HepG2 (cell line): ENCODE results near the gene ASH1L. TPM values are rescaled to one million over a fixed set of nuclear protein-coding genes. Genes with fewer than 3 reads are reported as not detected.

Experiments used
- ARID3A ChIP-seq: IDR thresholded peaks from 2 replicates; pipeline ENCODE4 v1.6.1; 2012; ENCODE audit warnings: low read depth, low read length, improper control_type of control experiment
- CCDC6 ChIP-seq: sonication (generic); formaldehyde crosslinking; IDR thresholded peaks from 2 replicates; pipeline ENCODE4 v1.8.1; 2022; ENCODE audit warnings: mild to moderate bottlenecking, missing genetic modification reagents, moderate library complexity
- FOXA3 ChIP-seq: IDR thresholded peaks from 2 replicates; pipeline ENCODE4 v1.6.1; 2016; ENCODE audit warnings: missing genetic modification reagents, missing compliant biosample characterization
- IKZF1 ChIP-seq: fragments of 450-650 bp; IDR thresholded peaks from 2 replicates; pipeline ENCODE4 v1.7.1; 2016
- MTERF4 ChIP-seq: sonication (generic); formaldehyde crosslinking; IDR thresholded peaks from 2 replicates; pipeline ENCODE4 v1.8.0; 2023; ENCODE audit warnings: mild to moderate bottlenecking, missing genetic modification reagents
- NR3C1 ChIP-seq: sonication (generic); formaldehyde crosslinking; IDR thresholded peaks from 2 replicates; pipeline ENCODE4 v1.4.0; 2020; ENCODE audit warnings: missing genetic modification reagents
- RAD51 ChIP-seq: fragments of 450-650 bp; IDR thresholded peaks from 2 replicates; pipeline ENCODE4 v1.6.1; 2016; ENCODE audit warnings: borderline replicate concordance
- SRF ChIP-seq: IDR thresholded peaks from 2 replicates; pipeline ENCODE4 v1.6.1; 2011; ENCODE audit warnings: mild to moderate bottlenecking, low read depth, low read length, moderate library complexity
- SYNCRIP ChIP-seq: fragments of 200-400 bp; formaldehyde crosslinking; IDR thresholded peaks from 2 replicates; pipeline ENCODE4 v1.6.1; 2018; ENCODE audit warnings: mild to moderate bottlenecking, low read depth, low read length; ENCODE audit not compliant: insufficient read depth
- ZNF224 ChIP-seq: sonication (generic); formaldehyde crosslinking; IDR thresholded peaks from 2 replicates; pipeline ENCODE4 v1.5.0; 2020; ENCODE audit warnings: mild to moderate bottlenecking, missing genetic modification reagents
- ZNF598 ChIP-seq: sonication (generic); formaldehyde crosslinking; IDR thresholded peaks from 2 replicates; pipeline ENCODE4 v1.5.1; 2020; ENCODE audit warnings: mild to moderate bottlenecking, missing genetic modification reagents, borderline replicate concordance
- polyA plus RNA-seq, 8 experiments: library from polyadenylated mRNA; depleted of rRNA in 3 of 8; stranded (reverse) in 7 of 8; unstranded in 1 of 8; fragments of >200 nt; fragmentation: Illumina TruSeq in 4 of 8; extraction: Trizol in 4 of 8; gene quantifications; 2 replicates each; pipeline versions ENCODE4 v1.2.1 to v1.2.3, GENCODE V29; 2011 to 2016; ENCODE audit warnings: low read depth in 4 of 8, missing spikeins in 1 of 8, mixed read lengths in 1 of 8; ENCODE audit not compliant: insufficient read depth in 1 of 8
- total RNA-seq, 5 experiments: library from RNA; depleted of rRNA; stranded (reverse); fragments of >200 nt; fragmentation: Illumina TruSeq; extraction: Trizol; gene quantifications; 2 replicates each; pipeline ENCODE4 v1.2.3, GENCODE V29; 2016; ENCODE audit warnings: low read depth in 1 of 5
- TF ChIP-seq, protein P1 (sequence below): sonication (generic); formaldehyde crosslinking; IDR thresholded peaks from 2 replicates; pipeline ENCODE4 v1.8.0; 2022; ENCODE audit warnings: mild to moderate bottlenecking, missing genetic modification reagents, moderate library complexity
- TF ChIP-seq, protein P2 (sequence below): sonication (generic); formaldehyde crosslinking; IDR thresholded peaks from 2 replicates; pipeline ENCODE4 v1.5.0; 2020; ENCODE audit warnings: mild to moderate bottlenecking, missing genetic modification reagents
- TF ChIP-seq, protein P3 (sequence below): sonication (generic); formaldehyde crosslinking; IDR thresholded peaks from 2 replicates; pipeline ENCODE4 v1.5.0; 2020; ENCODE audit warnings: mild to moderate bottlenecking, missing genetic modification reagents
- TF ChIP-seq, protein P4 (sequence below): sonication (generic); formaldehyde crosslinking; IDR thresholded peaks from 2 replicates; pipeline ENCODE4 v1.5.0; 2020; ENCODE audit warnings: mild to moderate bottlenecking, missing genetic modification reagents

Gene ASH1L
- total and polyA plus RNA-seq, 2 of the 13 experiments (the other 11 are each of a cell fraction or from before 2014, with no cell fraction given): 10.2 to 15.3 TPM

GRCh38 chr1:155308493-155309422 is 253.8 kb downstream of the ASH1L start, which contains the start of gene FDPS (continued):
- TF ChIP-seq, protein P1, sequence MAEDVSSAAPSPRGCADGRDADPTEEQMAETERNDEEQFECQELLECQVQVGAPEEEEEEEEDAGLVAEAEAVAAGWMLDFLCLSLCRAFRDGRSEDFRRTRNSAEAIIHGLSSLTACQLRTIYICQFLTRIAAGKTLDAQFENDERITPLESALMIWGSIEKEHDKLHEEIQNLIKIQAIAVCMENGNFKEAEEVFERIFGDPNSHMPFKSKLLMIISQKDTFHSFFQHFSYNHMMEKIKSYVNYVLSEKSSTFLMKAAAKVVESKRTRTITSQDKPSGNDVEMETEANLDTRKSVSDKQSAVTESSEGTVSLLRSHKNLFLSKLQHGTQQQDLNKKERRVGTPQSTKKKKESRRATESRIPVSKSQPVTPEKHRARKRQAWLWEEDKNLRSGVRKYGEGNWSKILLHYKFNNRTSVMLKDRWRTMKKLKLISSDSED (CRISPR knock-in tag): no peak
- TF ChIP-seq ARID3A: 0 out of 2 replicates have a peak, but pooled peaks have one; percentile 40
- no peak; the same call in 1 of the 2 replicates for TF ChIP-seq MTERF4 (CRISPR knock-in tag)
- TF ChIP-seq, protein P2, sequence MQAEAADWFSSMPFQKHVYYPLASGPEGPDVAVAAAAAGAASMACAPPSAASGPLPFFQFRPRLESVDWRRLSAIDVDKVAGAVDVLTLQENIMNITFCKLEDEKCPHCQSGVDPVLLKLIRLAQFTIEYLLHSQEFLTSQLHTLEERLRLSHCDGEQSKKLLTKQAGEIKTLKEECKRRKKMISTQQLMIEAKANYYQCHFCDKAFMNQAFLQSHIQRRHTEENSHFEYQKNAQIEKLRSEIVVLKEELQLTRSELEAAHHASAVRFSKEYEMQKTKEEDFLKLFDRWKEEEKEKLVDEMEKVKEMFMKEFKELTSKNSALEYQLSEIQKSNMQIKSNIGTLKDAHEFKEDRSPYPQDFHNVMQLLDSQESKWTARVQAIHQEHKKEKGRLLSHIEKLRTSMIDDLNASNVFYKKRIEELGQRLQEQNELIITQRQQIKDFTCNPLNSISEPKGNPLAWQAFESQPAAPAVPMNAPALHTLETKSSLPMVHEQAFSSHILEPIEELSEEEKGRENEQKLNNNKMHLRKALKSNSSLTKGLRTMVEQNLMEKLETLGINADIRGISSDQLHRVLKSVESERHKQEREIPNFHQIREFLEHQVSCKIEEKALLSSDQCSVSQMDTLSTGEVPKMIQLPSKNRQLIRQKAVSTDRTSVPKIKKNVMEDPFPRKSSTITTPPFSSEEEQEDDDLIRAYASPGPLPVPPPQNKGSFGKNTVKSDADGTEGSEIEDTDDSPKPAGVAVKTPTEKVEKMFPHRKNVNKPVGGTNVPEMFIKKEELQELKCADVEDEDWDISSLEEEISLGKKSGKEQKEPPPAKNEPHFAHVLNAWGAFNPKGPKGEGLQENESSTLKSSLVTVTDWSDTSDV (CRISPR knock-in tag): no peak
- TF ChIP-seq, protein P3, sequence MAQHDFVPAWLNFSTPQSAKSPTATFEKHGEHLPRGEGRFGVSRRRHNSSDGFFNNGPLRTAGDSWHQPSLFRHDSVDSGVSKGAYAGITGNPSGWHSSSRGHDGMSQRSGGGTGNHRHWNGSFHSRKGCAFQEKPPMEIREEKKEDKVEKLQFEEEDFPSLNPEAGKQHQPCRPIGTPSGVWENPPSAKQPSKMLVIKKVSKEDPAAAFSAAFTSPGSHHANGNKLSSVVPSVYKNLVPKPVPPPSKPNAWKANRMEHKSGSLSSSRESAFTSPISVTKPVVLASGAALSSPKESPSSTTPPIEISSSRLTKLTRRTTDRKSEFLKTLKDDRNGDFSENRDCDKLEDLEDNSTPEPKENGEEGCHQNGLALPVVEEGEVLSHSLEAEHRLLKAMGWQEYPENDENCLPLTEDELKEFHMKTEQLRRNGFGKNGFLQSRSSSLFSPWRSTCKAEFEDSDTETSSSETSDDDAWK (CRISPR knock-in tag): no peak
- no peak for TF ChIP-seq SYNCRIP
- peak; percentile 81; the same call in 1 of the 2 replicates for TF ChIP-seq CCDC6
- no peak for TF ChIP-seq NR3C1 (CRISPR knock-in tag)
- TF ChIP-seq, protein P4, sequence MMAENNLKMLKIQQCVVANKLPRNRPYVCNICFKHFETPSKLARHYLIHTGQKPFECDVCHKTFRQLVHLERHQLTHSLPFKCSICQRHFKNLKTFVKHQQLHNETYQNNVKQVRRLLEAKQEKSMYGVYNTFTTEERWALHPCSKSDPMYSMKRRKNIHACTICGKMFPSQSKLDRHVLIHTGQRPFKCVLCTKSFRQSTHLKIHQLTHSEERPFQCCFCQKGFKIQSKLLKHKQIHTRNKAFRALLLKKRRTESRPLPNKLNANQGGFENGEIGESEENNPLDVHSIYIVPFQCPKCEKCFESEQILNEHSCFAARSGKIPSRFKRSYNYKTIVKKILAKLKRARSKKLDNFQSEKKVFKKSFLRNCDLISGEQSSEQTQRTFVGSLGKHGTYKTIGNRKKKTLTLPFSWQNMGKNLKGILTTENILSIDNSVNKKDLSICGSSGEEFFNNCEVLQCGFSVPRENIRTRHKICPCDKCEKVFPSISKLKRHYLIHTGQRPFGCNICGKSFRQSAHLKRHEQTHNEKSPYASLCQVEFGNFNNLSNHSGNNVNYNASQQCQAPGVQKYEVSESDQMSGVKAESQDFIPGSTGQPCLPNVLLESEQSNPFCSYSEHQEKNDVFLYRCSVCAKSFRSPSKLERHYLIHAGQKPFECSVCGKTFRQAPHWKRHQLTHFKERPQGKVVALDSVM (CRISPR knock-in tag): no peak
- no peak for TF ChIP-seq IKZF1
- TF ChIP-seq SRF: no peak
- TF ChIP-seq ZNF598 (CRISPR knock-in tag): no peak
- no peak for TF ChIP-seq RAD51
- 0 out of 2 replicates have a peak, but pooled peaks have one; percentile 52 for TF ChIP-seq FOXA3 (CRISPR knock-in tag)
- no peak for TF ChIP-seq ZNF224
